HuH-7 (cell line): Measurements from ENCODE around the gene RIPK4.

ENCODE experiments used
- DNase-seq: peaks from one replicate; pipeline ENCODE4 v3.0.0; 2011; ENCODE audit warnings: low spot score

RIPK4 gene

DNA sequence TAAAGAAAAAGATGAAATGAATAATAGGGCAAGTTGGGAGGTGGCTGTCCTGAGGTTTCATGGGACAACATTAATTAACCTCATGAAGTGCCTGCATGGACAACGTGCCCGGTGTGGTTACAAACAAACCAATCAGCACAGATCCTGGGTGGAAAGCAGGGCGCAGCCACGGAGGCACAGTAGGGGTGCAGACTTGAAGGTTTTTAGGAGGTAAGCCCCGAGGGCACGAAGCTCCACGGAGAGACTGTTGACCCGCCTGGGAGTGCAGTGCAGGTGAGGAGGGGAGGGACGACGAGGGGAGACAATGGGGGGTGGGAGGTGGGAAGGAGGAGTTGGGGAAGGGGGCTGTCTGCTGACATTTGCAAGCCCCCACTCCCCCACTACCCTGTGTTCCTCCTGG is 2.3 kb upstream of the RIPK4 start:
- no peak for DNase-seq

GRCh38 chr21:41768437-41769042 is 1.7 kb upstream of the RIPK4 start:
- DNase-seq = peak; percentile 86

DNA sequence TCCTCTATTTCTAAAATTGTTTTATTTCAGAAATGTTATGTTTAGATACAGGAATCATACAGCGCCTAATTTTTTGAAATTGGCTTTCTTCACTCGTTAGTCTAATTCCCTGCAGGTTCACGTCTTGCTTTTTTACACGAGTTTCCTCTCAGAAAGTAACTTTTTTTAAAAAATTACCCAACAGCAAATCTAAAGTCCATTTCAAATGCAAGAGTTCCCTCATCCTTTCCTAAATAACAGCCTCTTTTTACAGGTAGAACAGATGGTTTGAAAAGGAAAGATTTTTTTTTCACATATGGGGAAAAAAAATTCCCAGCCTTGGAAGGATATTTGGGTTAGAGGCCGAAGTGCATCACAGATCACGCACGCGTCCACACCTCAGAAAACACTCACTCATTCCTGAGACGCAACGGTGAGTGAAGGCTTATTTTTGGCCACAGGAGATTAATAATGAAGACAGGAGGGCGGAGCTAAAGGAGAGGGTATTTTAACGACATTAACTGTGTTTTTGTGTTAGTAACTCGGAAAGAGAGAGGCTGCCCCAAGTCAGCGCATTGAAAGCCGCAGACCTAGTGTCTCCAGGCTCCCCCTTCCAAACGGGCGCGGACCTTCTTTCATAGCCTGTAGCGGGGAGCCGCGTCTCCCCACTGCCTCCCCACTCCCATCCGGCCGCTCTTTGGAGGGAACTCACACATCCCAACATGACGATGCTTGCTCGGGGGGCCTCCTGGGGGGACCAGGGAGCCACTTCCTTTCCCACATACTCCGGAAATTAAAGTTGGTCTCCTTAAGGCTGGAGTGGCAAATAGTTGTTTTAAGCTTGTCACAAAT is 969 bp upstream of the RIPK4 start:
- DNase-seq = no peak

GRCh38 chr21:41765973-41766882 is 624 bp downstream of the RIPK4 start:
- DNase-seq = no peak

DNA sequence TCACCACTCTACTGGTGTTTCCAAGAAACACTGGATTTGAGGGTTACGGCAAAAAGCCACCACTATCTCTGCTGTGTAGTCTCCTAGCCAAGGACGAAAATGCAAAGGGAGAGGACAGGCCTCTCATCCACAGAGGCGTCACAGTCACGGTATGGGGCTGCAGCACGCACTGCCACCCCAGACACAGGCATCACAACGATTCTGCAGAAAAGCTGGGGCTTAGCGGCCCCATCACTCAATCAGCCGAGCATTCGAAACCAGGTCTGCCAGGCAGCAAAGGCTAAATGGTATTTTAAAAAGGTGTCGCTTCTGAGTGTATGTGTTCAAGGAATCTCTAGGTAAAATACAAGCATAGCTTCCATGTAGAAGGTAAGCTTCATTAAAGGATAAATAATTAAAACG is 1.4 kb downstream of the RIPK4 start:
- no peak for DNase-seq

GRCh38 chr21:41764558-41765419 is 2.1 kb downstream of the RIPK4 start:
- DNase-seq = peak; percentile 73

DNA sequence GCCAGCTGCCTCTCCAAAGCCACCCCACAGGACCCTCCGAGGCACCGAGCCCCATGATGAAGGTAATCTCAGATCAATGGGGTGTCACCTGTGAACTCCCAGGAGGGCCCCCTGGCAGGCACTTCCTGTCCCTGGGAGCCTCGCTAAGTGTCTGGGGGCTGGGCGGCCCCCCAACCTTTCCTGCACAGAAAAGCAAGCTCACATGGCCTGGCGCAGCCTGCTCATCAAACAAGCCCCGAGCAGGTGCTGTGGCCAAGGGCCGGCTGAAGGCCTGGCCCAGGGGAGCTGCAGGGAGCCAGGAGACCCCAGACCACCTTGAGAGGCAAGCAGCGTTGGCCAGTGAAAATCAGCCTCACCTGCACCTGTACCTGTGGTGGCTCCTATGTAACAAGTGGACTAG is 2.9 kb downstream of the RIPK4 start:
- DNase-seq = no peak

DNA sequence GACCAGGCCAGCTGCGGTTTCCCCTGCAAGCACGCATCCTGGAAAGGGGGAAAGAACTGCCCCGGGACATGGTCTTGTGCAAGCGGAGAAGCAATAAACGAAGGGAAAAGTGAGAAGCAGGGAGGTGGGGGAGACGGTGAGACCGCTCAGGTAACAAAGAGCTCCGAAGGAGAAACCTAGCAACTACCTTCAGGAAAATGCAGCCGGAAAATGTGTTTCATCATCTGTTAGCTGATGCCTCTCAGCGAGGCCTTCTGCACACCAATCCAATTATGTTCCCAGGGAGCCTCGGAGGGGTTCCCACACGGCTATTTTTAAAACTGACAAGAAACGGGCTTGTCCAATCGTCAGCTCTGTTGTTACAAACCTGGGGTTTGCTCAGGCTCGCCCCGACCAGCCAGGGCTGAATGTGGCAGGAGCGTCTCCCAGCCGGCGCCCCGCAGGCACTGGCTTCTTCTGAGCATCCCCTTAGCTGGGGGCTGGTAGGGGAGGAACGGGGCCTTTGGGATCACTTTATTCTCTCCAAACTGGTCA is 3.4 kb downstream of the RIPK4 start:
- DNase-seq = no peak

- no peak for DNase-seq
Measured at GRCh38 chr21:41762753-41763152, 4.1 kb downstream of the RIPK4 start.

DNA sequence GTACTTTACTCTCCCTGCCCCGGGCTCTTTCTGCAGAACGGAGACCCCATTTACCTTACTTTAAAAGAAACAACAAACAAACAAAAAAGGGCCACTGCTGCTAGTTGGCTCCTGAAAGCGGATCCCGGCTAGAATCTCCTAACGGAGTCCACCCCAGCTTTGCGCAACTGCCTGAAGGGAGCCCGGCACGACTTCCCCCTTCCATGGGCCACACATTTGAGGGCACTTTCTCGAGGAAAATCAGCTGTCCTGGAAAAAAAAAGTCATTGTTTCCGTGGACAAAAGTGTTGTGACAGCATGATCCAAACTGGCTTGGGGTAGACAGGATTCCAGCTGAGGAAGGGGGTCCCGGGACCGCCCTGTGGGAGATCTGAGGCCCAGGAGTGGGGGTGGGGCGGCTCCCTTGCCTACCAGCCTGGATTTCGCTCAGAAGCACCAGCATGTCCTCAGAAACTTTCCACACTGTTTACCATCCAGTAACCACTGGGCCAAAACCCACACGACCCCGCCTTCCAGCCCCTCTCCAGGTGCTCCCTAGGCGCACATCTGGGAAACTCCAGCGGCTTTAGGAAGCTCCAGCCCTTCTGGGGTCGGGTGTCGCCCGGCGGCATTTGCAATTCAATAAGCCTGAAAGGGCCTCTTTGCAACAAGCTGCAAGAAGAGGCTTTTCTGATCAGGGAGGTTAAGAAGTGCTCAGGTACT is 4.8 kb downstream of the RIPK4 start:
- DNase-seq = no peak

DNA sequence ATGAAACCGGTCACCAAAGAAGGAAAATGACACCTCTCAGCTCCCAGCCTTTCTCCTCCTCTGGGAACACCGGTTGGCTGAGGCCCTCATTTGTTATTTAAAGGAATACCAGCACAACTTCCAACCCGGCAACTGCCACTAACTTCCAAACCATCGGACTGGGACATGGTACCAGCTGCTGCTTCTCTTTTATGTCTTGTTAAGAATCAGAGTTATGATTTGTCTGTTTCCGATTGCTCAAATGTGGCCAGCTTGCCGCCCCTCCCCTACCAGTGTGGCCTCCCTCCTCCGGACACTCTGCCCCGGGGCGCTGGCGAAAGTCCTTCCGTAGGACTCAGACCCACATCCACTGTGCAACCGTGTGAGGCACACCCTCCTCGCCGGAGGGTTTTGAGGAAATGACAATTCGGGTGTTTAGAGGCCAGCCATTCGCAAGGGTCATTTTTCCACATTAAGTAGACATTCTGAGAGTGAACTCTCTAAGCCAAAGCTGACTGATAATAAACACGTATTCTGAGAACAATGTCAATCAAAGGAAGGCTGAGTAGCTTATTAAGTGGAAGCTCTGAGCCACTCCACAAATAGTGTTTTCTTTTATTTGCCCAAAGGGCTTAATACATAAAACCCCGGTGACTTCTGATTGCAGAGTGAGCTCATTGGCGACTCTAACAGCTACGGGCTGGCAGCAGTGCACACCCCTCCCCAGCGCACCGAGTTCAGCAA is 5.5 kb downstream of the RIPK4 start:
- no peak for DNase-seq

GRCh38 chr21:41760411-41760810 is 6.4 kb downstream of the RIPK4 start:
- DNase-seq = no peak

DNA sequence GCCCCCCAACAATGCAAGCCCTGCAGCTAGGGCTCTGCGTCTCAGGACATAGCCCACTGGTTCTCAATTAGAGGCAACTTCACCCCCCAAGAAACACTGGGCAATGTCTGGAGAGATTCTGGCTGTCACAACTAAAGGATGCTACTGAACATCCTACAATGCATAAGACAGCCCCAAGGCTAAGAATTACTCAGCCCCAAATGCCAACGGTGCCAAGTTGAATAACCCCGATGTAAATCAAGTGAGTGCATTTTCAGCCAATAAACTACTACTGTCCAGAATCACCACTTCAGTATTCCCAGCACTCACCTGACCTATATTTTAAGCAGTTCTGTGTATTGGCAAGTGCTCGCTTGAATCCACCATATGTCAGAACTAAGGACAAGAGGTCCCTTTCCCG is 6.9 kb downstream of the RIPK4 start:
- no peak for DNase-seq

DNA sequence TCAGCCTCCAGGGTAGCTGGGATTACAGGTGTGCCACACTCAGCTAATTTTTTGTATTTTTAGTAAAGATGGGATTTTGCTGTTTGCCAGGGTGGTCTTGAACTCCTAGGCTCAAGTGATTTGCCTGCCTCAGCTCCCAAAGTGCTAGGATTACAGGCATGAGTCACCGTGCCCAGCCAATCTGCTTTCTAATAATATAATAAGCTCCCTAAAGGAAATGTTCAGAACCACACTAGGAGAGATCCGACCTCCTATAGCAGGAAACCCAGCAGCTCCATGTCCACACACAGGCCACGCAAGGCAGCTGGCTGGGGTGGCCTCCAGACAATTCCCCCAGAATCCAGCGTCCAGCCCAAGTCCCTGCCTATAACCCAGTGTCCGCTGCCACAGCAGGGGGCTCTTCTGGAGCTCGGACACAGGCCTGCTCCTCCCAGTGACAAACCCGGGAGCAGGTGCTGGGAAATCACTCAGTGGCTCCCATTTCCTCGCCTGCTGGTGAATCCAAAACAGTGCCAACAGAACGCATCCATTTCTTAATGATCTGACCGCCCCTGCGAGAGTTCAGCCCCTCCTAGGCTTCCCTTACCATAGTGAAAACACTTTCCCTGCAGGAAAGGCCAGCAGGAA is 7.5 kb downstream of the RIPK4 start:
- no peak for DNase-seq

DNA sequence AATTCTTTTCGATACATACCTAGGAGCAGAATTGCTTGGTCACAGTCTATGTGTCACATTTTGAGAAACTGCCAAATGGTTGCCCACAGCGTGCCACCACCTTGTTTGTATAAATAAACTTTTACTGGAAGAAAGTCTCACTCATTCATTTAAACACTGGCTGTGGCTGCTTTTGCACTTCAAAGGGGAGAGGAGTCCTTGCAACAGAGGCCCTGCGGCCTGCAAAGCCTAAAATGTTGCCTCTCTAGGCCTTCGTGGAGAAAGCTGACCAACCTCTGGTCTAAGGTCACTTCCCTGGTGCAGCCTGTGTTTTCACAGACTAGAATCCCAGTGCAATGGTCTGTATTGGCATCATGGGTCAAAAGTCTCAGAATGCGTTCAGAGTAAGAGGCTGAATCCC is 8.3 kb downstream of the RIPK4 start:
- DNase-seq = no peak

GRCh38 chr21:41755934-41756773 is 10.7 kb downstream of the RIPK4 start:
- DNase-seq = no peak

GRCh38 chr21:41755258-41755933 is 11.5 kb downstream of the RIPK4 start:
- no peak for DNase-seq

DNA sequence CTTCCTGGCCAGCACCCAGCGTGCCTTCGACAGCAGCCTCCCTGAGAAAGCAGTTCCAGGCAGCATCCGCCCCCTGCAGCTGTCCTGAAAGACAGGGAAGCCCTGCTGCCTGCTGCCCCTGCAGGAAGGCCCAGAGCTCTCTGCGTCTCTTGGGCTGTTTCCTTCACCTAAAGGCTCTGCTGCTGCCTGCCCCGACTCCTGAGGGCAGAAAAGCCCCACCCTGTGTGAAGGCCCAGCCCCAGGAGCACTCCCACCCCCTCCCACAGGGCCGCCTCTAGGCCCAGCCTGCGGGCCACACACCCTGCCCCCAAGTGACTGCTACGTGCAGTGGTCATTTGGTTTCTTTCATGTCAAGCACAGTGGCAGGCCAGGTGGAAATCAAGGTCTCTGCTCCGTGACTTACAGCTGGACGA is 12.4 kb downstream of the RIPK4 start:
- no peak for DNase-seq
